Mammary epithelial cell (primary cell): Measurements from ENCODE around the gene ZNF202.

Experiments used
- EZH2 ChIP-seq: IDR thresholded peaks from 2 replicates; pipeline ENCODE4 v1.6.1; 2012; ENCODE audit warnings: low read length, inconsistent platforms, borderline replicate concordance
- TF ChIP-seq, protein P1 (sequence below), 2 donors: IDR thresholded peaks in 1 of 2; conservative IDR thresholded peaks in 1 of 2; 2 replicates each; pipeline ENCODE4 v1.5.1; 2011 to 2012; ENCODE audit warnings: inconsistent platforms in 2 of 2, low read length in 2 of 2, mild to moderate bottlenecking in 2 of 2, control low read depth in 1 of 2, low read depth in 1 of 2; ENCODE audit not compliant: insufficient read depth in 1 of 2; ENCODE audit errors: extremely low read depth in 1 of 2

GRCh38 chr11:123725995-123726655 lies 15.3 kb downstream of the ZNF202 start:
- TF ChIP-seq, protein P1, sequence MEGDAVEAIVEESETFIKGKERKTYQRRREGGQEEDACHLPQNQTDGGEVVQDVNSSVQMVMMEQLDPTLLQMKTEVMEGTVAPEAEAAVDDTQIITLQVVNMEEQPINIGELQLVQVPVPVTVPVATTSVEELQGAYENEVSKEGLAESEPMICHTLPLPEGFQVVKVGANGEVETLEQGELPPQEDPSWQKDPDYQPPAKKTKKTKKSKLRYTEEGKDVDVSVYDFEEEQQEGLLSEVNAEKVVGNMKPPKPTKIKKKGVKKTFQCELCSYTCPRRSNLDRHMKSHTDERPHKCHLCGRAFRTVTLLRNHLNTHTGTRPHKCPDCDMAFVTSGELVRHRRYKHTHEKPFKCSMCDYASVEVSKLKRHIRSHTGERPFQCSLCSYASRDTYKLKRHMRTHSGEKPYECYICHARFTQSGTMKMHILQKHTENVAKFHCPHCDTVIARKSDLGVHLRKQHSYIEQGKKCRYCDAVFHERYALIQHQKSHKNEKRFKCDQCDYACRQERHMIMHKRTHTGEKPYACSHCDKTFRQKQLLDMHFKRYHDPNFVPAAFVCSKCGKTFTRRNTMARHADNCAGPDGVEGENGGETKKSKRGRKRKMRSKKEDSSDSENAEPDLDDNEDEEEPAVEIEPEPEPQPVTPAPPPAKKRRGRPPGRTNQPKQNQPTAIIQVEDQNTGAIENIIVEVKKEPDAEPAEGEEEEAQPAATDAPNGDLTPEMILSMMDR (conservative IDR thresholded peaks at IDR 0.05 in 1 of 2, IDR thresholded peaks at IDR 0.05 in 1 of 2; ENCODE audit: extremely low read depth in 1 of 2, insufficient read depth in 1 of 2, low read depth in 1 of 2, low read length in 2 of 2) = no peak
- no peak for TF ChIP-seq EZH2
